Measurements from ENCODE around the gene HOXC6. TPM values are rescaled to one million over a fixed set of nuclear protein-coding genes. Genes with fewer than 3 reads are reported as not detected.

HOXC6 gene
- 1.6 and 1.7 TPM in 2 replicates for total RNA-seq

GRCh38 chr12:54028314-54029201, at the start of gene HOXC6:
HOXC6 (plus strand) TSS chr12:54028440; CDS start chr12:54028522, 82 bp downstream.
- peak within 1 kb of the TSS; percentile 40 for H3K4me3 ChIP-seq (ENCODE audit: low read depth, low read length)
- TF ChIP-seq, protein P1, sequence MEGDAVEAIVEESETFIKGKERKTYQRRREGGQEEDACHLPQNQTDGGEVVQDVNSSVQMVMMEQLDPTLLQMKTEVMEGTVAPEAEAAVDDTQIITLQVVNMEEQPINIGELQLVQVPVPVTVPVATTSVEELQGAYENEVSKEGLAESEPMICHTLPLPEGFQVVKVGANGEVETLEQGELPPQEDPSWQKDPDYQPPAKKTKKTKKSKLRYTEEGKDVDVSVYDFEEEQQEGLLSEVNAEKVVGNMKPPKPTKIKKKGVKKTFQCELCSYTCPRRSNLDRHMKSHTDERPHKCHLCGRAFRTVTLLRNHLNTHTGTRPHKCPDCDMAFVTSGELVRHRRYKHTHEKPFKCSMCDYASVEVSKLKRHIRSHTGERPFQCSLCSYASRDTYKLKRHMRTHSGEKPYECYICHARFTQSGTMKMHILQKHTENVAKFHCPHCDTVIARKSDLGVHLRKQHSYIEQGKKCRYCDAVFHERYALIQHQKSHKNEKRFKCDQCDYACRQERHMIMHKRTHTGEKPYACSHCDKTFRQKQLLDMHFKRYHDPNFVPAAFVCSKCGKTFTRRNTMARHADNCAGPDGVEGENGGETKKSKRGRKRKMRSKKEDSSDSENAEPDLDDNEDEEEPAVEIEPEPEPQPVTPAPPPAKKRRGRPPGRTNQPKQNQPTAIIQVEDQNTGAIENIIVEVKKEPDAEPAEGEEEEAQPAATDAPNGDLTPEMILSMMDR (IDR thresholded peaks at IDR 0.05; ENCODE audit: insufficient read depth, low read depth, low read length): no peak
- peak; percentile 78 for DNase-seq (ENCODE audit: low read depth)

GRCh38 chr12:53978477-53979356, 49.5 kb upstream of the HOXC6 start:
- peak; percentile 53 for DNase-seq (ENCODE audit: low read depth)

GRCh38 chr12:53980104-53980801, 48.0 kb upstream of the HOXC6 start:
- DNase-seq (ENCODE audit: low read depth): no peak
- TF ChIP-seq, protein P1 (IDR thresholded peaks at IDR 0.05; ENCODE audit: insufficient read depth, low read depth, low read length): no peak
- no peak overlapping the region for H3K4me3 ChIP-seq (ENCODE audit: low read depth, low read length)

More at GRCh38 chr12:53978477-53979356, 49.5 kb upstream of the HOXC6 start:
- no peak overlapping the region for H3K4me3 ChIP-seq (ENCODE audit: low read depth, low read length)
- TF ChIP-seq, protein P1 (IDR thresholded peaks at IDR 0.05; ENCODE audit: insufficient read depth, low read depth, low read length): no peak

- DNase-seq (ENCODE audit: low read depth): no peak
- TF ChIP-seq, protein P1 (IDR thresholded peaks at IDR 0.05; ENCODE audit: insufficient read depth, low read depth, low read length): no peak
- H3K4me3 ChIP-seq (ENCODE audit: low read depth, low read length): no peak overlapping the region
Observed at GRCh38 chr12:53980802-53981496, 47.3 kb upstream of the HOXC6 start.

DNA sequence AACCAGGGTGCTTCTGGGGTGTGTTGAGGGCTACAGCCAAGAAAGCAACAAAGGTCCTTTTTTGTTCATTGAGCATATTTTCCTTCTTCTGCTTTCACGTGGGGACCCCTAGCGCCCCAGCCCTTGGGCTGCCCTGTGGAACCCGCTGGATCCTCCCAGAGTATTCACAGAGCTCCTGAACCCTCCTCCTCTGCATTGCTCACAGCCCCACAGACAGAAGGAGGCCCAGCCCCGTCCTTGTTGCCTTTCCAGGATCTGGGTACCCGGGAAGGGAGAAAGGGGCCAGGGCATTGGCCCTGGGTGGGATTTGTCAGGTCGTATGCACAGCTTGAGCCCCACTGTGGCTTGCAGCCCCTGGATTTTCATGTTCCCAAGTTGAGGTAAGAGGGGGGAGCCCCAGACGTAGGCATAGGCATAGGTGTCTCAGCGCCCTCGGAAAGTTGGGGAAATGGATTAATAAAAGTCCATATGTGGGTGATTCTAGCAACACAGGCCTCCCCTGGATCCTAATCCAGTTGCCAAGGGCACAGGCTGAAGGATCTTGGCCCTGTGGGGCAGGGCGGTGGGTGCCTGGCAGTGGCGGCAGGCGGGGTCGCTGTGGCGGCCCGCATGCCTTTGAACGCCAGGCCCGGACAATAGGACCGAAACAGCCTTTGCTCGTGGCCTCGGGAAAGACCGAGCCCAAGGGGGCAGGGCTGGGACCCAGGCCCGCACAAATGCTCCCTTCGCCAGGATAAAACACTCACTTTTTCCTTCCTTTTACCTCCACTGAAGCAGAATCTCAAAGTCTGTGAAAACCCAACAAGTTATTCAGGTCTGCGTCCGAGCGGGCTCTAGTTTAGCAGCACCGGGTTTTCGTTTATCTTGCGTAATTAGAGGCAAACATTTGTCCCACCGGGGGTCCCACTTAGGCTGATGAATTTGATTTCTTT, 46.3 kb upstream of the HOXC6 start:
- TF ChIP-seq, protein P1 (IDR thresholded peaks at IDR 0.05; ENCODE audit: insufficient read depth, low read depth, low read length): no peak
- DNase-seq (ENCODE audit: low read depth): no peak
- peak overlapping the region; percentile 21 for H3K4me3 ChIP-seq (ENCODE audit: low read depth, low read length)

Measured in fibroblast of villous mesenchyme (primary cell).